GM12878 (cell line): ENCODE measurements around the gene SECTM1. TPM values are rescaled to one million over a fixed set of nuclear protein-coding genes. Genes with fewer than 3 reads are reported as not detected.

Experiments used
- ATAC-seq: fragments of 200-7000 bp; cut with Tn5 transposase; 3 replicates; pipeline ENCODE4 v1.9.1; 2020; ENCODE audit warnings: mild to moderate bottlenecking, moderate library complexity
- BruUV-seq: library from RNA; stranded (reverse); fragments of 400-500 nt; replicated peaks from 2 replicates; lab custom pipeline; 2021; lab: Mats Ljungman, UMichigan
- CTCF ChIA-PET: fragments of 300-600 bp; sonication (Branson Sonifier 250); formaldehyde crosslinking; extraction: SDS; loops from one replicate; lab custom pipeline; 2021; ENCODE audit warnings: inconsistent platforms; lab: Yijun Ruan, JAX
- POLR2A ChIA-PET: fragments of 350-600 bp; formaldehyde crosslinking; extraction: SDS; loops from one replicate; lab custom pipeline; 2021; ENCODE audit warnings: inconsistent platforms; lab: Charles Lee
- RAD21 ChIA-PET: fragments of 300-600 bp; sonication (Branson Sonifier 250); formaldehyde crosslinking; loops from one replicate; lab custom pipeline; 2023; ENCODE audit warnings: antibody characterized with exemption; ENCODE audit not compliant: unreplicated experiment; lab: Charles Lee
- SMC1A ChIA-PET: fragments of 300-600 bp; sonication (Branson Sonifier 250); formaldehyde crosslinking; loops from one replicate; lab custom pipeline; 2023; ENCODE audit not compliant: unreplicated experiment, uncharacterized antibody; lab: Charles Lee
- DNase-seq: peaks from one replicate; pipeline ENCODE4 v3.0.0-alpha.2; 2011; ENCODE audit warnings: low read depth, low spot score
- FAIRE-seq: peaks from 3 replicates; lab custom pipeline; 2011; peaks lifted over from hg19 to GRCh38; lab: Jason Lieb, UNC
- H2AFZ ChIP-seq: 2 replicates; pipeline ENCODE4 v1.6.0; 2011; ENCODE audit warnings: low read depth, low read length, control low read depth; ENCODE audit not compliant: control insufficient read depth
- H3K27ac ChIP-seq: 2 replicates; pipeline ENCODE4 v1.5.1; 2011; ENCODE audit warnings: control low read depth; ENCODE audit not compliant: control insufficient read depth, insufficient read depth
- H3K27me3 ChIP-seq, 2 experiments: replicated peaks in 1 of 2; 2 replicates each; pipeline versions ENCODE4 v1.6.0 to v1.6.1; 2011; ENCODE audit warnings: low read length in 1 of 2; ENCODE audit not compliant: control insufficient read depth in 2 of 2, insufficient read depth in 2 of 2
- H3K36me3 ChIP-seq, 2 experiments: 2 replicates each; pipeline ENCODE4 v1.5.1; 2011; ENCODE audit warnings: low read length in 1 of 2; ENCODE audit not compliant: control insufficient read depth in 2 of 2, insufficient read depth in 2 of 2
- H3K4me1 ChIP-seq: 2 replicates; pipeline ENCODE4 v1.6.1; 2011; ENCODE audit warnings: mild to moderate bottlenecking, low read length, moderate library complexity, mixed read lengths; ENCODE audit not compliant: control insufficient read depth, insufficient read depth
- H3K4me2 ChIP-seq: 2 replicates; pipeline ENCODE4 v1.6.0; 2011; ENCODE audit warnings: control low read depth; ENCODE audit not compliant: control insufficient read depth, insufficient read depth
- H3K4me3 ChIP-seq: fragments of 200-600 bp; sonication (generic); 2 replicates; pipeline ENCODE4 v1.5.1; 2016
- H3K79me2 ChIP-seq: 2 replicates; pipeline ENCODE4 v1.6.0; 2011; ENCODE audit warnings: low read length; ENCODE audit not compliant: control insufficient read depth, insufficient read depth
- H3K9ac ChIP-seq: 2 replicates; pipeline ENCODE4 v1.8.0; 2011; ENCODE audit warnings: low read length, control low read depth, mixed read lengths; ENCODE audit not compliant: control insufficient read depth, insufficient read depth
- H3K9me3 ChIP-seq: replicated peaks from 3 replicates; pipeline ENCODE4 v1.5.1; 2011; ENCODE audit warnings: mild to moderate bottlenecking, low read length; ENCODE audit not compliant: control insufficient read depth, insufficient read depth
- H4K20me1 ChIP-seq: 2 replicates; pipeline ENCODE4 v1.6.0; 2011; ENCODE audit not compliant: control insufficient read depth, insufficient read depth
- IRF5 ChIP-seq: fragments of 450-650 bp; IDR thresholded peaks from 2 replicates; pipeline ENCODE4 v1.6.1; 2017; ENCODE audit warnings: borderline replicate concordance
- RELB ChIP-seq: fragments of 450-650 bp; IDR thresholded peaks from 2 replicates; pipeline ENCODE4 v1.6.1; 2017; ENCODE audit warnings: low read depth, mild to moderate bottlenecking, moderate library complexity
- ZNF217 ChIP-seq: fragments of 450-650 bp; IDR thresholded peaks from 2 replicates; pipeline ENCODE4 v1.6.1; 2017; ENCODE audit warnings: antibody characterized with exemption, mild to moderate bottlenecking
- WGBS: methylation state at CpG from one replicate; pipeline ENCODE4 v1.1.6; 2016; ENCODE audit warnings: low lambda C conversion rate; ENCODE audit not compliant: insufficient replicate concordance, insufficient coverage; ENCODE audit errors: missing lambda C conversion rate; 5-methylcytosine and 5-hydroxymethylcytosine counted together
- in situ Hi-C: fragments of 300-500 bp; cut with MboI; formaldehyde crosslinking; loops from 9 replicates; pipeline ENCODE4 v1.14.3; 2018; ENCODE audit warnings: mixed read lengths
- intact Hi-C: fragments of 100-400 bp; cut with micrococcal nuclease; formaldehyde crosslinking; loops from one replicate; pipeline ENCODE4 v1.14.2; 2022; ENCODE audit not compliant: unreplicated experiment
- polyA plus RNA-seq, 11 experiments: library from polyadenylated mRNA; depleted of rRNA in 4 of 11; unstranded in 6 of 11; stranded (reverse) in 5 of 11; fragments of >200 nt; fragmentation: Nextera tagmentation in 4 of 11; fragmentation: Illumina TruSeq in 1 of 11; extraction: Ambion mirVana in 4 of 11; extraction: Trizol in 1 of 11; gene quantifications; 1 replicate in 1 of 11; 2 replicates in 10 of 11; pipeline versions ENCODE4 v1.2.1 to v1.2.3, GENCODE V29; 2011 to 2016; ENCODE audit warnings: inconsistent platforms in 2 of 11, missing spikeins in 2 of 11, low read depth in 1 of 11
- total RNA-seq, 4 experiments: library from RNA; depleted of rRNA in 3 of 4; stranded (reverse); fragments of >200 nt in 3 of 4; fragmentation: Illumina TruSeq in 1 of 4; extraction: Trizol in 1 of 4; gene quantifications; 2 replicates each; pipeline versions ENCODE4 v1.2.1 to v1.2.3, GENCODE V29; 2013 to 2021
- TF ChIP-seq, protein P1 (sequence below): fragments of 450-650 bp; formaldehyde crosslinking; IDR thresholded peaks from 2 replicates; pipeline ENCODE4 v1.4.0; 2020; ENCODE audit warnings: mild to moderate bottlenecking, moderate library complexity

SECTM1 gene
- total and polyA plus RNA-seq, 10 of the 15 experiments (the other 5 are each of a cell fraction or from before 2014, with no cell fraction given), result 0.10 to 0.13 (median 0.12) TPM; not detected in 7

DNA sequence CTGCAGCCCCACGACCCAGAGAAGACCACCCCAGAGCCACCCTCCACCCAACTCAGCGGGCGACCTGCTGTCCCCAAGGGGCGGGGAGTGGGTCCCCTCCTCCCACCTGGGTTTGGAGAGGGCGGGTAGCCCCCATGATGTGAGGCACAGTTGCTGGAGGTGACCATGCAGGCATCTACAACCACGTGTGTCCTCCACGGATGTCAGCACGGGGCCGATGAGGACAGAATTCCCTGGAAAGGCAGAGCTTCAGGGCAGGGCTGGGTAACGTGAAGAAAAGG is 45.1 kb upstream of the SECTM1 start:
- no peak overlapping the region for H3K27ac ChIP-seq
- TF ChIP-seq, protein P1, sequence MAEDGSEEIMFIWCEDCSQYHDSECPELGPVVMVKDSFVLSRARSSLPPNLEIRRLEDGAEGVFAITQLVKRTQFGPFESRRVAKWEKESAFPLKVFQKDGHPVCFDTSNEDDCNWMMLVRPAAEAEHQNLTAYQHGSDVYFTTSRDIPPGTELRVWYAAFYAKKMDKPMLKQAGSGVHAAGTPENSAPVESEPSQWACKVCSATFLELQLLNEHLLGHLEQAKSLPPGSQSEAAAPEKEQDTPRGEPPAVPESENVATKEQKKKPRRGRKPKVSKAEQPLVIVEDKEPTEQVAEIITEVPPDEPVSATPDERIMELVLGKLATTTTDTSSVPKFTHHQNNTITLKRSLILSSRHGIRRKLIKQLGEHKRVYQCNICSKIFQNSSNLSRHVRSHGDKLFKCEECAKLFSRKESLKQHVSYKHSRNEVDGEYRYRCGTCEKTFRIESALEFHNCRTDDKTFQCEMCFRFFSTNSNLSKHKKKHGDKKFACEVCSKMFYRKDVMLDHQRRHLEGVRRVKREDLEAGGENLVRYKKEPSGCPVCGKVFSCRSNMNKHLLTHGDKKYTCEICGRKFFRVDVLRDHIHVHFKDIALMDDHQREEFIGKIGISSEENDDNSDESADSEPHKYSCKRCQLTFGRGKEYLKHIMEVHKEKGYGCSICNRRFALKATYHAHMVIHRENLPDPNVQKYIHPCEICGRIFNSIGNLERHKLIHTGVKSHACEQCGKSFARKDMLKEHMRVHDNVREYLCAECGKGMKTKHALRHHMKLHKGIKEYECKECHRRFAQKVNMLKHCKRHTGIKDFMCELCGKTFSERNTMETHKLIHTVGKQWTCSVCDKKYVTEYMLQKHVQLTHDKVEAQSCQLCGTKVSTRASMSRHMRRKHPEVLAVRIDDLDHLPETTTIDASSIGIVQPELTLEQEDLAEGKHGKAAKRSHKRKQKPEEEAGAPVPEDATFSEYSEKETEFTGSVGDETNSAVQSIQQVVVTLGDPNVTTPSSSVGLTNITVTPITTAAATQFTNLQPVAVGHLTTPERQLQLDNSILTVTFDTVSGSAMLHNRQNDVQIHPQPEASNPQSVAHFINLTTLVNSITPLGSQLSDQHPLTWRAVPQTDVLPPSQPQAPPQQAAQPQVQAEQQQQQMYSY (CRISPR knock-in tag), result no peak
- TF ChIP-seq RELB (no peak), IRF5 (no peak), ZNF217 (no peak)
- TF ChIP-seq, all 136 proteins: peak for 0
- no peaks in the 10 kb centered on the region; a peak in 2 of 4 replicates for H3K27me3 ChIP-seq
- H3K79me2 ChIP-seq, result no peaks in the 10 kb centered on the region
- RAD21 ChIA-PET, result no interaction called here
- POLR2A ChIA-PET, result no interaction called here
- H3K9ac ChIP-seq, result no peak overlapping the region
- H3K4me2 ChIP-seq, result no peak overlapping the region
- H3K4me3 ChIP-seq, result no peak overlapping the region
- no peaks in the 10 kb centered on the region for H3K36me3 ChIP-seq
- ATAC-seq (no peak), DNase-seq (no peak), FAIRE-seq (no peak)
- in situ Hi-C loops (no loop called here), intact Hi-C loops (no loop called here)
- CTCF ChIA-PET, result no interaction called here
- H4K20me1 ChIP-seq, result no peaks in the 10 kb centered on the region
- 23% methylated on average over 10 of the region's 10 CpGs for WGBS
- no peak overlapping the region for H2AFZ ChIP-seq
- SMC1A ChIA-PET, result no interaction called here
- no peaks in the 10 kb centered on the region for H3K9me3 ChIP-seq
- H3K4me1 ChIP-seq, result no peaks in the 10 kb centered on the region
- BruUV-seq, result no TSS peak
